IMR-90 (cell line): ENCODE results near the gene INTS11.

Experiments
- BHLHE40 ChIP-seq: fragments of 150-350 bp; IDR thresholded peaks from 2 replicates; pipeline ENCODE4 v1.6.1; 2016; ENCODE audit warnings: mild to moderate bottlenecking, low read depth, low read length
- CEBPB ChIP-seq: IDR thresholded peaks from 2 replicates; pipeline ENCODE4 v1.6.1; 2012; ENCODE audit warnings: low read depth, low read length, improper control_type of control experiment
- POLR2A ChIP-seq: IDR thresholded peaks from 2 replicates; pipeline ENCODE4 v1.6.1; 2012; ENCODE audit warnings: mild to moderate bottlenecking, low read depth, low read length
- RAD21 ChIP-seq: IDR thresholded peaks from 2 replicates; pipeline ENCODE4 v1.6.1; 2012; ENCODE audit warnings: low read length, improper control_type of control experiment
- RCOR1 ChIP-seq: IDR thresholded peaks from 2 replicates; pipeline ENCODE4 v1.6.1; 2012; ENCODE audit warnings: mild to moderate bottlenecking, low read length, improper control_type of control experiment; ENCODE audit not compliant: insufficient replicate concordance
- RFX5 ChIP-seq: IDR thresholded peaks from 2 replicates; pipeline ENCODE4 v1.8.0; 2012; ENCODE audit warnings: low read depth, mild to moderate bottlenecking, low read length, moderate library complexity
- SMC3 ChIP-seq: fragments of 150-350 bp; IDR thresholded peaks from 2 replicates; pipeline ENCODE4 v1.6.1; 2016; ENCODE audit warnings: low read depth, mild to moderate bottlenecking, antibody characterized with exemption, low read length, moderate library complexity
- TF ChIP-seq, protein P1 (sequence below): conservative IDR thresholded peaks from 2 replicates; pipeline ENCODE4 v1.5.1; 2012; ENCODE audit warnings: mild to moderate bottlenecking, low read depth, low read length, improper control_type of control experiment
- TF ChIP-seq, protein P2 (sequence below): fragments of 150-350 bp; IDR thresholded peaks from 2 replicates; pipeline ENCODE4 v1.6.1; 2017; ENCODE audit warnings: mild to moderate bottlenecking, antibody characterized with exemption, low read length, low read depth

DNA sequence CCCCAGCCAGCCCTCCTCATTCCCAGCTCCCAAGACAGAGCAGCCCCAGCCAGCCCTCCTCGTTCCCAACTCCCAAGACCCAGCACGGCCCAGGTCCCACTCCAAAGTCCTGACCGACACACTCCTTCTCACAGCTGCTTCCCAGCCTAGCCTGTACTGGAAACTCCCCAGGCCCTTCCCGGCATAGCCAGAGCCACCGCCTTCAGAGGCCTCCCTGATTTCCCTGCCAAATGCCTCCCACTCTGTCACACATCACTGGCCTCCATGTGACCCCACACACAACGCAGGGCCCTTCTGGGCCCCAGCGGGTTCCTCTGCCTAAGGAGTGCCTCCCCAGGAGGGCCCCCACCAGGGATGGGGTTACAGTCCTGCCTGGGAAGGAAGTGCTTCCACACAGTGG lies 53.6 kb downstream of the INTS11 start:
- TF ChIP-seq, protein P1, sequence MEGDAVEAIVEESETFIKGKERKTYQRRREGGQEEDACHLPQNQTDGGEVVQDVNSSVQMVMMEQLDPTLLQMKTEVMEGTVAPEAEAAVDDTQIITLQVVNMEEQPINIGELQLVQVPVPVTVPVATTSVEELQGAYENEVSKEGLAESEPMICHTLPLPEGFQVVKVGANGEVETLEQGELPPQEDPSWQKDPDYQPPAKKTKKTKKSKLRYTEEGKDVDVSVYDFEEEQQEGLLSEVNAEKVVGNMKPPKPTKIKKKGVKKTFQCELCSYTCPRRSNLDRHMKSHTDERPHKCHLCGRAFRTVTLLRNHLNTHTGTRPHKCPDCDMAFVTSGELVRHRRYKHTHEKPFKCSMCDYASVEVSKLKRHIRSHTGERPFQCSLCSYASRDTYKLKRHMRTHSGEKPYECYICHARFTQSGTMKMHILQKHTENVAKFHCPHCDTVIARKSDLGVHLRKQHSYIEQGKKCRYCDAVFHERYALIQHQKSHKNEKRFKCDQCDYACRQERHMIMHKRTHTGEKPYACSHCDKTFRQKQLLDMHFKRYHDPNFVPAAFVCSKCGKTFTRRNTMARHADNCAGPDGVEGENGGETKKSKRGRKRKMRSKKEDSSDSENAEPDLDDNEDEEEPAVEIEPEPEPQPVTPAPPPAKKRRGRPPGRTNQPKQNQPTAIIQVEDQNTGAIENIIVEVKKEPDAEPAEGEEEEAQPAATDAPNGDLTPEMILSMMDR = no peak
- TF ChIP-seq POLR2A (0 out of 2 replicates have a peak, but pooled peaks have one; percentile 37), CEBPB (no peak), SMC3 (no peak), BHLHE40 (no peak), RAD21 (no peak), RFX5 (no peak), RCOR1 (no peak)
- TF ChIP-seq, protein P2, sequence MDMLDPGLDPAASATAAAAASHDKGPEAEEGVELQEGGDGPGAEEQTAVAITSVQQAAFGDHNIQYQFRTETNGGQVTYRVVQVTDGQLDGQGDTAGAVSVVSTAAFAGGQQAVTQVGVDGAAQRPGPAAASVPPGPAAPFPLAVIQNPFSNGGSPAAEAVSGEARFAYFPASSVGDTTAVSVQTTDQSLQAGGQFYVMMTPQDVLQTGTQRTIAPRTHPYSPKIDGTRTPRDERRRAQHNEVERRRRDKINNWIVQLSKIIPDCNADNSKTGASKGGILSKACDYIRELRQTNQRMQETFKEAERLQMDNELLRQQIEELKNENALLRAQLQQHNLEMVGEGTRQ = peak; percentile 77
